NCI-H1105 treated with DMSO at 0.1 percent for 48 hours (cell line): ENCODE data around the gene ASIP.
"Not testable (repeated sequence)": the region's sequence is repeated elsewhere in the genome, so short reads cannot be mapped to it uniquely, and the experiment has no call there.

Experiments used
- DNase-seq: peaks from one replicate; lab custom pipeline; 2025; lab: John Stamatoyannopoulos, UW

ASIP gene

GRCh38 chr20:34240693-34241615, at the start of gene ASIP:
ASIP (plus strand) TSS chr20:34241423; CDS start chr20:34260375, 18,952 bp downstream.
- DNase-seq = no peak

- no peak for DNase-seq
These were observed 48.2 kb upstream of the ASIP start for GRCh38 chr20:34193051-34193450.

GRCh38 chr20:34199183-34199582, 42.0 kb upstream of the ASIP start:
- DNase-seq = no peak

GRCh38 chr20:34200023-34200422, 41.2 kb upstream of the ASIP start:
- no peak for DNase-seq

GRCh38 chr20:34201531-34201930, 39.7 kb upstream of the ASIP start:
- DNase-seq = no peak

- DNase-seq = not testable (repeated sequence)
These were observed 35.9 kb upstream of the ASIP start for GRCh38 chr20:34205172-34205880.

GRCh38 chr20:34209111-34209510, 32.1 kb upstream of the ASIP start:
- no peak for DNase-seq

- DNase-seq = no peak
These were observed 31.0 kb upstream of the ASIP start for GRCh38 chr20:34210271-34210670.

GRCh38 chr20:34211591-34211990, 29.6 kb upstream of the ASIP start:
- no peak for DNase-seq

- DNase-seq = no peak
These were observed 28.0 kb upstream of the ASIP start for GRCh38 chr20:34213213-34213612.

GRCh38 chr20:34215711-34216381, 25.4 kb upstream of the ASIP start:
- peak; percentile 93 for DNase-seq

GRCh38 chr20:34216382-34216742, 24.9 kb upstream of the ASIP start:
- no peak for DNase-seq

GRCh38 chr20:34220561-34220960, 20.7 kb upstream of the ASIP start:
- DNase-seq = no peak

GRCh38 chr20:34222208-34222607, 19.0 kb upstream of the ASIP start:
- DNase-seq = no peak

GRCh38 chr20:34224251-34224650, 17.0 kb upstream of the ASIP start:
- not testable (repeated sequence) for DNase-seq

- no peak for DNase-seq
These were observed 9.6 kb upstream of the ASIP start for GRCh38 chr20:34231634-34232033.

GRCh38 chr20:34232494-34233087, 8.6 kb upstream of the ASIP start:
- no peak for DNase-seq

- DNase-seq = no peak
These were observed 7.5 kb upstream of the ASIP start for GRCh38 chr20:34233687-34234086.

- no peak for DNase-seq
These were observed 5.3 kb upstream of the ASIP start for GRCh38 chr20:34235875-34236274.

GRCh38 chr20:34237942-34238341, 3.3 kb upstream of the ASIP start:
- DNase-seq = no peak

- no peak for DNase-seq
These were observed 1.1 kb upstream of the ASIP start for GRCh38 chr20:34240121-34240520.

- DNase-seq = not testable (repeated sequence)
These were observed 792 bp downstream of the ASIP start for GRCh38 chr20:34242015-34242414.
